Measurements from ENCODE around the gene SCAMP2. TPM values are rescaled to one million over a fixed set of nuclear protein-coding genes. Genes with fewer than 3 reads are reported as not detected.

Gene SCAMP2
- total RNA-seq, 1 donor from 2014 or later, result 15.7 TPM

DNA sequence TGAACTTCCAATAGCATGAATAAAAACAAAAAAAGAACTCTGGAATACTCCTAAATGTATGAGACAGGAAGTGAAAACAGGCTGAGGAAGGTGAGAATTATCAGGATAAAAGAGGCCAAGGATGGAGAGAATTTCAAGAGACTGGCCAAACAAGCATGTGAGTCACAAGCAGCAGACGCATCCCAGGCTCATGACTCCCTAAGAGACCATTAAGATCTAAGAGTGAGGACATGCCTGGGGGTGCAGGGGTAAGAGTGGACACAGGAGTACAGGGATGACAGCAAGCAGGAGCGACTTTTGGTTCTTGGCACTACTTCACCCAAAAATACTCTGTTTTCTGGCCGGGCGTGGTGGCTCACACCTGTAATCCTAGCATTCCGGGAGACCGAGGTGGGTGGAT, 7.1 kb downstream of the SCAMP2 start:
- peaks cover 39 to 52% (median 41%) of the 10 kb centered on the region in 3 donors for H3K4me1 ChIP-seq (ENCODE audit: control insufficient read depth in 3 of 3, insufficient read depth in 3 of 3, low read length in 3 of 3)
- peaks cover 0 to 6% (median 5%) of the 10 kb centered on the region in 3 donors for H3K36me3 ChIP-seq (ENCODE audit: control insufficient read depth in 3 of 3, insufficient read depth in 3 of 3, low read length in 3 of 3)
- H3K4me3 ChIP-seq (ENCODE audit: low read length in 3 of 3), result no peak overlapping the region
- H3K9ac ChIP-seq (ENCODE audit: low read depth in 1 of 3, low read length in 3 of 3), result no peak overlapping the region
- H3K27me3 ChIP-seq (ENCODE audit: control insufficient read depth in 3 of 3, insufficient read depth in 3 of 3, low read length in 3 of 3), result no peaks in the 10 kb centered on the region
- no peaks in the 10 kb centered on the region for H3K9me3 ChIP-seq (ENCODE audit: control insufficient read depth in 3 of 3, low read length in 3 of 3)
- no peak overlapping the region for H3K27ac ChIP-seq (ENCODE audit: low read depth, low read length)

DNA sequence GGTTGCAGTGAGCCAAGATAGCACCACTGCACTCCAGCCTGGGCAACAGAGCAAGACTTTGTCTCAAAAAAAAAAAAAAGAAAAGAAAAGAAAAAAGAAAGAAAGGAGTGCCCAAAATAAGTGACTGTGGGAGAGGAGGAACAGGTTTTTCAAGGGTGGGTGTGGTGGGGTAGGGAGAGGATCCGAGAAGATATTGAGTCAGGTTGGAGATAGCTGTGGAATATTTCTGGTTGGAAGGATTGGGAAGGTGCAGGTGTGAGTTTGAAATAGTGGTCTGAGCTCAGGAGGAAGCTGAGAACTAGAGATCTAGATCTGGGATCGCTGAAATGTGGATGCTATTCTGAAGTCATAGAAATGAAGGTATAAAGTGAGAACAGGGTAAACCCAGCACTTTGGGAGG, 7.8 kb downstream of the SCAMP2 start:
- no peak overlapping the region for H3K4me3 ChIP-seq (ENCODE audit: low read length in 3 of 3)
- peaks cover 31 to 44% (median 33%) of the 10 kb centered on the region in 3 donors for H3K4me1 ChIP-seq (ENCODE audit: control insufficient read depth in 3 of 3, insufficient read depth in 3 of 3, low read length in 3 of 3)

DNA sequence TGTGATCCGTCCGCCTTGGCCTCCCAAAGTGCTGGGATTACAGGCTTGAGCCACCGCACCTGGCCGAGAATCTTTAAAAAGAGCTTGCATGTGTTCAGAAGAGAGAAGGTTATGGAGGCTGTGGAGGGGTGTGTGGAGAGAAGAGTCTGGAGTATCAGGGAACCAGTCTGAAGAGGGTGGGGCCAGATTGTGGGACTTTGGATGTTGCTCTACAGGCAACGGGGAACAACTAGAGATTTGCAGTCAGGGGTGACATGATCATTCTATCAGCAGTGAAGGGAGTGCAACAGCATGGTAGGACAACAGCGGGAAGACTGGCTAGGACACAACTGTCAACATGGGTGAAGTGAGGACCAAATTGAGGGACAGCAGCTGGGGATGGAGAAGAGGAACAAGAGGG, 8.9 kb downstream of the SCAMP2 start:
- Histone ChIP-seq H3K9me3 (ENCODE audit: control insufficient read depth in 3 of 3, low read length in 3 of 3) (no peaks in the 10 kb centered on the region), H3K4me1 (ENCODE audit: control insufficient read depth in 3 of 3, insufficient read depth in 3 of 3, low read length in 3 of 3) (peaks cover 23 to 39% (median 25%) of the 10 kb centered on the region in 3 donors), H3K36me3 (ENCODE audit: control insufficient read depth in 3 of 3, insufficient read depth in 3 of 3, low read length in 3 of 3) (peaks cover 0 to 6% (median 5%) of the 10 kb centered on the region in 3 donors), H3K27ac (ENCODE audit: low read depth, low read length) (no peak overlapping the region), H3K4me3 (ENCODE audit: low read length in 3 of 3) (no peak overlapping the region), H3K27me3 (ENCODE audit: control insufficient read depth in 3 of 3, insufficient read depth in 3 of 3, low read length in 3 of 3) (no peaks in the 10 kb centered on the region), H3K9ac (ENCODE audit: low read depth in 1 of 3, low read length in 3 of 3) (no peak overlapping the region)

More for the DNA sequence above, 7.8 kb downstream of the SCAMP2 start:
- H3K27ac ChIP-seq (ENCODE audit: low read depth, low read length), result no peak overlapping the region
- no peaks in the 10 kb centered on the region for H3K9me3 ChIP-seq (ENCODE audit: control insufficient read depth in 3 of 3, low read length in 3 of 3)
- H3K27me3 ChIP-seq (ENCODE audit: control insufficient read depth in 3 of 3, insufficient read depth in 3 of 3, low read length in 3 of 3), result no peaks in the 10 kb centered on the region
- peaks cover 0 to 6% (median 5%) of the 10 kb centered on the region in 3 donors for H3K36me3 ChIP-seq (ENCODE audit: control insufficient read depth in 3 of 3, insufficient read depth in 3 of 3, low read length in 3 of 3)
- no peak overlapping the region for H3K9ac ChIP-seq (ENCODE audit: low read depth in 1 of 3, low read length in 3 of 3)

DNA sequence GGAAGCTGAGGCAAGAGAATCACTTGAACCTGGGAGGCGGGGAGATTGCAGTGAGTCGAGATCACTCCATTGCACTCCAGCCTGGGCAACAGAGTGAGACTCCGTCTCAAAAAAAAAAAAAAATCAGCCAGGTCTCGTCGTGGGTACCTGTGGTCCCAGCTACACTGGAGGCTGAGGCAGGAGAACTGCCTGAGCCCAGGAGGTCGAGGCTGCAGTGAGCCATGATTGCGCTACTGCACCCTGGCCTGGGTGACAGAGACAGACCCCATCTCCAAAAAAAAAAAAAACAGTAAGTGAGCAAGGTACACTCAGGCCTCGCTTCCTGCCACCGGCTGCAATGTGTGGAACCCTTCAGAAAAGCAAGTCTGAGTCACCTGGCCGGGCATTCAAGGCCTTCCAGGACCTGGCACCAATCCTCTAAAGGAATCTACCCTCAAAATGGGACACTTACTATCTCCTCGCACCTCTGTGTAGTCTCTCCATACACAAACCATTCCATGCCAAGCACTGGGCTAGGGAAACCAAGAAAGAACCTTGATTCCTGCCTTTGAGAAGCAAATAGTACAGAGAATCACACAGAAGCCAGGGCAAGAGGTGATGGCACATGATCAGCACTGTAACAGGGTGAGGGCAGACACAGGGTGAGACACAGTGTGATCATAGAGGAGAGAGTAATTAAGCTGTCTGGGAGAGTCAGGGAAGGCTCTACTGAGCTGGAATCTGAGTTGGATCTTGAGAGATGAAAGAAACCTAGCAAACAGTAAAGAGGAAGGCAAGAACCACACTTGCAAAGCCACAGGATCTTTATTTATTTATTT, 9.7 kb downstream of the SCAMP2 start:
- H3K4me1 ChIP-seq (ENCODE audit: control insufficient read depth in 3 of 3, insufficient read depth in 3 of 3, low read length in 3 of 3), result peaks cover 18 to 37% (median 23%) of the 10 kb centered on the region in 3 donors
- H3K4me3 ChIP-seq (ENCODE audit: low read length in 3 of 3), result no peak overlapping the region
- no peaks in the 10 kb centered on the region for H3K27me3 ChIP-seq (ENCODE audit: control insufficient read depth in 3 of 3, insufficient read depth in 3 of 3, low read length in 3 of 3)
- peaks cover 0 to 5% (median 4%) of the 10 kb centered on the region in 3 donors for H3K36me3 ChIP-seq (ENCODE audit: control insufficient read depth in 3 of 3, insufficient read depth in 3 of 3, low read length in 3 of 3)
- no peaks in the 10 kb centered on the region for H3K9me3 ChIP-seq (ENCODE audit: control insufficient read depth in 3 of 3, low read length in 3 of 3)
- no peak overlapping the region for H3K27ac ChIP-seq (ENCODE audit: low read depth, low read length)
- H3K9ac ChIP-seq (ENCODE audit: low read depth in 1 of 3, low read length in 3 of 3), result no peak overlapping the region

DNA sequence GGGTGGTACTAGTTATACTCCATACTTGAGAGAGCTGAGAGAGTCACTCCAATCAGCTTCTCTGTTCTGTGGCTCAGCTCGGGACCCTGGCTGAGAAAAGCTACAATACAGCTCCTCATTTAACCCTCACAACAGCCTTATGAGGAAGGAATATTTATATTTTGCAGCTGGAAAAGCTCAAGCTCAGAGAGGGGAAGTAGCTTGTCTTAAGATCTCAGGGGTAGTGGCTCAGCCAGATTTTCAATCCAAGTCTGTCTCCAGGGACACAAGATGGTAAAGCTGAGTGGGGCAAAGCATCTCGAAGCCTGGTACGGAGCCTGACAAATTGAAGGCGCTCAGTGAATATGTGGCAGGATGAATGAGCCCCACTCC, 14.8 kb downstream of the SCAMP2 start:
- no peaks in the 10 kb centered on the region for H3K27me3 ChIP-seq (ENCODE audit: control insufficient read depth in 3 of 3, insufficient read depth in 3 of 3, low read length in 3 of 3)
- no peak overlapping the region for H3K27ac ChIP-seq (ENCODE audit: low read depth, low read length)
- no peaks in the 10 kb centered on the region for H3K9me3 ChIP-seq (ENCODE audit: control insufficient read depth in 3 of 3, low read length in 3 of 3)
- H3K4me1 ChIP-seq (ENCODE audit: control insufficient read depth in 3 of 3, insufficient read depth in 3 of 3, low read length in 3 of 3), result peaks cover 17 to 40% (median 23%) of the 10 kb centered on the region in 3 donors
- H3K36me3 ChIP-seq (ENCODE audit: control insufficient read depth in 3 of 3, insufficient read depth in 3 of 3, low read length in 3 of 3), result peaks cover 5 to 10% (median 8%) of the 10 kb centered on the region in 3 donors
- no peak overlapping the region for H3K9ac ChIP-seq (ENCODE audit: low read depth in 1 of 3, low read length in 3 of 3)
- no peak overlapping the region for H3K4me3 ChIP-seq (ENCODE audit: low read length in 3 of 3)

DNA sequence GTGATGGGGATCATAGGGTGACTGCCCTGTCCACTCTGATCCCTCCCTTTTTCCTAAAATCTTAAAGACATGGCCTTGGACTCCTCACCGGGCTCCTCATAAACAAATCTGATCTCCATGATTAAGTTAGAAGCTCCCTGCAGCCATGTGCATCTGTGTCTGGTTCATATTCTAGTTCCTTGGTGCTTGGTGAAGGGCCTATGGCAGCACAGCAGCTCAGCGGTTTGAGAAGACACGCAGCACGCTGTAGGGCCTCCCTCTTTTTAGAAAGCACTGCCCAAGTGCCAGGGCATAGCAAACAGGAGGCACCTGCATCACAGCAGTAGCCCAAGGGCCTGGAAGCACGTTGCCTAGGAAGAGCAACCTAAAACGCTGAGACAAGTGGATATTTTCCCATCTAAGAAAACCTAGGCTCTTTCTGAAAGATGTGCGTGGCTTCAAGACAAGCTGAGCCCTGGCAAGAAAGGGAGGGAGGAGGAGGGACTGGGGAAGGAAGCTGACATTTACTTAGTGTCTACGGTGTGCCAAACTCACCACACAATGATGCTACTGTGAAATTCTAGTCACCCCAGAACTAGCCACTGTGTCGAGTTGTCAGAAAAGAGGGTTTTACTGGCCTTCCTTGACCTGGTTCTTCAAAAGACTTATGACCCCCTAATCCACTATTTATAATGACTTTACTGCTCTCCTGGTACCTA, 15.3 kb downstream of the SCAMP2 start:
- Histone ChIP-seq H3K4me1 (ENCODE audit: control insufficient read depth in 3 of 3, insufficient read depth in 3 of 3, low read length in 3 of 3) (peaks cover 17 to 38% (median 22%) of the 10 kb centered on the region in 3 donors), H3K4me3 (ENCODE audit: low read length in 3 of 3) (no peak overlapping the region), H3K9me3 (ENCODE audit: control insufficient read depth in 3 of 3, low read length in 3 of 3) (no peaks in the 10 kb centered on the region), H3K36me3 (ENCODE audit: control insufficient read depth in 3 of 3, insufficient read depth in 3 of 3, low read length in 3 of 3) (peaks cover 11 to 15% (median 14%) of the 10 kb centered on the region in 3 donors), H3K9ac (ENCODE audit: low read depth in 1 of 3, low read length in 3 of 3) (peak overlapping the region in 1 of 3 donors; percentile 40), H3K27ac (ENCODE audit: low read depth, low read length) (peak overlapping the region; percentile 3), H3K27me3 (ENCODE audit: control insufficient read depth in 3 of 3, insufficient read depth in 3 of 3, low read length in 3 of 3) (no peaks in the 10 kb centered on the region)

DNA sequence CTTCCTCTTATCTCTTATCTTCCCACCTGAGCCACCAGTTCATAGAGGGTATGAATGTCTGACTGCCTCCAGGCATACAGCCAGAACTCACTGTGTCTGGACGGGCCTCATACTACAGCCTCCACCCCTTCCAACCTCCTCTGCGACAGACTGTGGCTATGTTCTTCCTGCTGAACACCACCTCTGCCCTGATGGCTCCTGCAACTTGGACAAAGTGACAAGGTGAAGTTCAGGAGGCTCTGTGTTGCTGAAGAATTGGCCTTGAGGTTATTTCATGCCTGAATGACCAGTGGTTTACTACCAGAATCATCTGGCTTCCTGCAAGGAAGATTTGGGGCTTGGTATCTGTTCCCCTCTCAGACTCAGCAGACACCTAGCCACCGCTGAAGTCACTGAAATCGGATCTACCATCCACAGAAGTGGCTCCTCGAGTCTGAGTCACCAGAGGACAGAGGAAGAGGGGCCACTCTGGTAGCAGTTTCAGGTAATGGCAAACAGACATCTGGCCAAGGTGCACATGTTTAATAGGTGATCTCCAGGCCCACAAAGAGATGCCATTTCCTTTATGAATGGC, 16.0 kb downstream of the SCAMP2 start:
- Histone ChIP-seq H3K27me3 (ENCODE audit: control insufficient read depth in 3 of 3, insufficient read depth in 3 of 3, low read length in 3 of 3) (no peaks in the 10 kb centered on the region), H3K9ac (ENCODE audit: low read depth in 1 of 3, low read length in 3 of 3) (peak overlapping the region in 1 of 3 donors; percentile 40), H3K4me1 (ENCODE audit: control insufficient read depth in 3 of 3, insufficient read depth in 3 of 3, low read length in 3 of 3) (peaks cover 17 to 38% (median 22%) of the 10 kb centered on the region in 3 donors), H3K9me3 (ENCODE audit: control insufficient read depth in 3 of 3, low read length in 3 of 3) (no peaks in the 10 kb centered on the region), H3K27ac (ENCODE audit: low read depth, low read length) (peak overlapping the region; percentile 3), H3K4me3 (ENCODE audit: low read length in 3 of 3) (no peak overlapping the region), H3K36me3 (ENCODE audit: control insufficient read depth in 3 of 3, insufficient read depth in 3 of 3, low read length in 3 of 3) (peaks cover 17 to 21% (median 19%) of the 10 kb centered on the region in 3 donors)

DNA sequence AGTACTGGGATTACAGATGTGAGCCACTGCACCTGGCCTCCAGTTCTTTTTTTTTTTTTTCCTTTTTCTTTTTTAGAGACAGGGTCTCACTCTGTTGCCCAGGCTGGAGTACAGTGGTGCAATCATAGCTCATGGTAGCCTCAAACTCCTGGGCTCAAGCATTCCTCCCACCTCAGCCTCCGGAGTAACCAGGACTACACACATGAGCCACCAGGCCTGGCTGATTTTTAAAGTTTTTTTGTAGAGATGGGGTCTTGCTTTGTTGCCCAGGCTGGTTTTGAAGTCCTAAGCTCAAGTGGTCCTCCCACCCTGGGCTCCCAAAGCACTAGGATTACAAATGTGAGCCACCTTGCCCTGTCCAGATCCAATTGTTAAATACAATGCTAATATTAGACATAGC, 16.6 kb downstream of the SCAMP2 start:
- Histone ChIP-seq H3K36me3 (ENCODE audit: control insufficient read depth in 3 of 3, insufficient read depth in 3 of 3, low read length in 3 of 3) (peaks cover 23 to 28% (median 25%) of the 10 kb centered on the region in 3 donors), H3K4me1 (ENCODE audit: control insufficient read depth in 3 of 3, insufficient read depth in 3 of 3, low read length in 3 of 3) (peaks cover 17 to 38% (median 22%) of the 10 kb centered on the region in 3 donors), H3K9me3 (ENCODE audit: control insufficient read depth in 3 of 3, low read length in 3 of 3) (no peaks in the 10 kb centered on the region), H3K9ac (ENCODE audit: low read depth in 1 of 3, low read length in 3 of 3) (no peak overlapping the region), H3K27ac (ENCODE audit: low read depth, low read length) (no peak overlapping the region), H3K4me3 (ENCODE audit: low read length in 3 of 3) (no peak overlapping the region), H3K27me3 (ENCODE audit: control insufficient read depth in 3 of 3, insufficient read depth in 3 of 3, low read length in 3 of 3) (no peaks in the 10 kb centered on the region)

DNA sequence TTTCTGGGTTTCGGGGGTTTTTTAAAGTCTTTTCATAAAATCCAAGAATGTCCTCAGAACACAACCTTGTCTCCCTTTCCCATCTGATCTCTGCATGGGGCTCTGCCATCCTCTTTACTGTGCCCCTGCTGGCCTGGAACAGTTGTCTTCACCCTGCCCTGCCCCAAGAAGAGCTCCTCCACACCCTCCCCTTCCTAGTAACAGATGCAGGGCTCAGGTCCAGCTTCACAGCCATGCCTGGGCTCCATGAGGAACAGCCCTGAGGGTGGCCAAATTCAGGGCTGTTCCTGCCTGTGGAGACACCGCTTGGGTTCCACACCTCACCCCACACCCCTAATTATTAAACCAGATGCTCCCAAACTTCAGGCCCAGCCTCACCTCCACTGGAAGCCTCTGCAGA, 17.3 kb downstream of the SCAMP2 start:
- Histone ChIP-seq H3K27me3 (ENCODE audit: control insufficient read depth in 3 of 3, insufficient read depth in 3 of 3, low read length in 3 of 3) (no peaks in the 10 kb centered on the region), H3K4me1 (ENCODE audit: control insufficient read depth in 3 of 3, insufficient read depth in 3 of 3, low read length in 3 of 3) (peaks cover 17 to 38% (median 22%) of the 10 kb centered on the region in 3 donors), H3K27ac (ENCODE audit: low read depth, low read length) (no peak overlapping the region), H3K9ac (ENCODE audit: low read depth in 1 of 3, low read length in 3 of 3) (no peak overlapping the region), H3K36me3 (ENCODE audit: control insufficient read depth in 3 of 3, insufficient read depth in 3 of 3, low read length in 3 of 3) (peaks cover 29 to 34% (median 31%) of the 10 kb centered on the region in 3 donors), H3K9me3 (ENCODE audit: control insufficient read depth in 3 of 3, low read length in 3 of 3) (no peaks in the 10 kb centered on the region), H3K4me3 (ENCODE audit: low read length in 3 of 3) (no peak overlapping the region)

Measured in skeletal muscle tissue (tissue), 4 donors.